GM18520 (cell line): ENCODE results near the gene EHBP1L1.

ENCODE experiments used
- ATAC-seq: cut with Tn5 transposase; IDR thresholded peaks from one replicate; pipeline ENCODE4 v1.9.1; 2021; ENCODE audit not compliant: unreplicated experiment

Gene EHBP1L1

GRCh38 chr11:65575568-65576231, at the start of gene EHBP1L1:
EHBP1L1 (plus strand) TSS chr11:65576053; CDS start chr11:65576303, 250 bp downstream.
- no peak for ATAC-seq

GRCh38 chr11:65526744-65527143, 49.1 kb upstream of the EHBP1L1 start:
- ATAC-seq, result no peak

- ATAC-seq, result no peak
Observed at GRCh38 chr11:65528819-65529350, 47.0 kb upstream of the EHBP1L1 start.

- ATAC-seq, result no peak
Observed at GRCh38 chr11:65529475-65530156, 46.2 kb upstream of the EHBP1L1 start.

GRCh38 chr11:65530157-65530496, 45.7 kb upstream of the EHBP1L1 start:
- ATAC-seq, result no peak

GRCh38 chr11:65532388-65533064, 43.3 kb upstream of the EHBP1L1 start:
- no peak for ATAC-seq

GRCh38 chr11:65535102-65535501, 40.8 kb upstream of the EHBP1L1 start:
- ATAC-seq, result no peak

- ATAC-seq, result no peak
Observed at GRCh38 chr11:65536412-65537295, 39.2 kb upstream of the EHBP1L1 start.

- no peak for ATAC-seq
Observed at GRCh38 chr11:65537296-65537597, 38.6 kb upstream of the EHBP1L1 start.

- ATAC-seq, result no peak
Observed at GRCh38 chr11:65537620-65538231, 38.1 kb upstream of the EHBP1L1 start.

- ATAC-seq, result no peak
Observed at GRCh38 chr11:65538232-65538914, 37.5 kb upstream of the EHBP1L1 start.

GRCh38 chr11:65538915-65539743, 36.7 kb upstream of the EHBP1L1 start:
- ATAC-seq, result no peak

GRCh38 chr11:65539744-65540289, 36.0 kb upstream of the EHBP1L1 start:
- peak; percentile 38 for ATAC-seq

GRCh38 chr11:65540290-65541092, 35.4 kb upstream of the EHBP1L1 start:
- ATAC-seq, result peak; percentile 34

GRCh38 chr11:65541093-65541982, 34.5 kb upstream of the EHBP1L1 start:
- ATAC-seq, result no peak

- no peak for ATAC-seq
Observed at GRCh38 chr11:65542738-65543390, 33.0 kb upstream of the EHBP1L1 start.

GRCh38 chr11:65545853-65546216, 30.0 kb upstream of the EHBP1L1 start:
- no peak for ATAC-seq
